IPS DF 6.9 (cell line): ENCODE results near the gene PKP3.
"Not testable (repeated sequence)": the region's sequence is repeated elsewhere in the genome, so short reads cannot be mapped to it uniquely, and the experiment has no call there.

Experiments
- DNase-seq: peaks from one replicate; pipeline ENCODE4 v3.0.0-alpha.2; 2013; ENCODE audit warnings: low read depth, low spot score
- H3K27ac ChIP-seq: one replicate; pipeline ENCODE4 v1.5.1; 2013; ENCODE audit warnings: low read length, control low read depth
- H3K27me3 ChIP-seq: 2 replicates; pipeline ENCODE4 v1.6.1; 2013; ENCODE audit warnings: mild to moderate bottlenecking, low read length; ENCODE audit not compliant: control insufficient read depth, insufficient read depth
- H3K36me3 ChIP-seq: 2 replicates; pipeline ENCODE4 v1.6.1; 2013; ENCODE audit warnings: low read length; ENCODE audit not compliant: control insufficient read depth, insufficient read depth
- H3K4me1 ChIP-seq: 2 replicates; pipeline ENCODE4 v1.6.1; 2013; ENCODE audit warnings: low read length; ENCODE audit not compliant: control insufficient read depth, insufficient read depth
- H3K4me3 ChIP-seq: 2 replicates; pipeline ENCODE4 v1.5.1; 2013; ENCODE audit warnings: mild to moderate bottlenecking, low read length
- H3K9me3 ChIP-seq: 2 replicates; pipeline ENCODE4 v1.6.1; 2013; ENCODE audit warnings: low read length, inconsistent platforms; ENCODE audit not compliant: control insufficient read depth, insufficient read depth
- WGBS: extraction: QIAGEN DNeasy Blood & Tissue Kit; methylation state at CpG from one replicate; pipeline ENCODE4 v1.1.7; 2013; ENCODE audit warnings: mixed read lengths, missing lambda C conversion rate; ENCODE audit not compliant: insufficient read length, insufficient coverage; 5-methylcytosine and 5-hydroxymethylcytosine counted together

PKP3 gene

DNA sequence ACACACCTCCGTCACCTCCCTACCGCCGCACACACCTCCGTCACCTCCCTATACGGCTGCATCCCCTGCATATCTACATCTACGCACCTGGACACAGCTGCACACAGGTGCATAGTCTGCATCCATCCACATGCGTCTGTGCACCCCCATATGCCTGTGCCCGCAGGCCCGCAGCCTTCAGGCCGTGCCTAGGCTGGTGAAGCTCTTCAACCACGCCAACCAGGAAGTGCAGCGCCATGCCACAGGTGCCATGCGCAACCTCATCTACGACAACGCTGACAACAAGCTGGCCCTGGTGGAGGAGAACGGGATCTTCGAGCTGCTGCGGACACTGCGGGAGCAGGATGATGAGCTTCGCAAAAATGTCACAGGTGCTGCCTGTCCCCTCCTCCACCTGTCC, 4.8 kb downstream of the PKP3 start:
- 100% methylated on average over 3 of the region's 20 CpGs for WGBS

DNA sequence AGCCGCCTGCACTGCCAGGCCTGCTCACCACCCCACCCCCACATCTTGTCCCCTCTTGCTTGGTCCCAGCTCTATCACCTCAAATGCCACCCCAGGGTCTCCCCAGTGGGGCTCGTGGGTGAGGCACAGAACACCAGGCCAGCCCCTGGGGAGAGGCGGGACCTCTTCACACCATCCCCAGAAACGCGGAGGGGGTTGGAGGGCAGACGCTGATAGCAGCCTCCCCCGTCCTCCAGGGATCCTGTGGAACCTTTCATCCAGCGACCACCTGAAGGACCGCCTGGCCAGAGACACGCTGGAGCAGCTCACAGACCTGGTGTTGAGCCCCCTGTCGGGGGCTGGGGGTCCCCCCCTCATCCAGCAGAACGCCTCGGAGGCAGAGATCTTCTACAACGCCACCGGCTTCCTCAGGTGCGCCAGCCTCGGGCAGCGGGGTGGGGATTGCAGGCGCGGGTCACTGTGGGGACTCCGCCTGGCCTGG, 5.8 kb downstream of the PKP3 start:
- Histone ChIP-seq H3K4me3 (no peak overlapping the region), H3K36me3 (peaks cover 20% of the 10 kb centered on the region), H3K9me3 (no peaks in the 10 kb centered on the region), H3K27me3 (no peaks in the 10 kb centered on the region), H3K4me1 (peaks cover 1% of the 10 kb centered on the region; the same call in 1 of the 2 replicates), H3K27ac (no peak overlapping the region)
- no CpG with 5 or more reads among the region's 21 CpGs for WGBS
- no peak for DNase-seq

More for the DNA sequence above, 4.8 kb downstream of the PKP3 start:
- Histone ChIP-seq H3K9me3 (no peaks in the 10 kb centered on the region), H3K27ac (no peak overlapping the region), H3K4me1 (peaks cover 2% of the 10 kb centered on the region; the same call in 1 of the 2 replicates), H3K27me3 (no peaks in the 10 kb centered on the region), H3K36me3 (peaks cover 13% of the 10 kb centered on the region), H3K4me3 (no peak overlapping the region)
- DNase-seq: no peak

DNA sequence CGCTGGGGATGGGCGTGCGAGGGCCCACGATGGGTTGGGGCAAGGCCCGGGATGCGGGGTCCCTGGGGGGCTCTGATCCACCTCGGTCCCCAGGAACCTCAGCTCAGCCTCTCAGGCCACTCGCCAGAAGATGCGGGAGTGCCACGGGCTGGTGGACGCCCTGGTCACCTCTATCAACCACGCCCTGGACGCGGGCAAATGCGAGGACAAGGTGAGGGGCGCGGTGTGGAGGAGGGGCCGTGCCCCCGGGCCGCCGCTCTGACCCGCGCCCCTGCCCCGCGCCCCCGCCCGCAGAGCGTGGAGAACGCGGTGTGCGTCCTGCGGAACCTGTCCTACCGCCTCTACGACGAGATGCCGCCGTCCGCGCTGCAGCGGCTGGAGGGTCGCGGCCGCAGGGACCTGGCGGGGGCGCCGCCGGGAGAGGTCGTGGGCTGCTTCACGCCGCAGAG, 6.3 kb downstream of the PKP3 start:
- DNase-seq: no peak
- no peaks in the 10 kb centered on the region for H3K27me3 ChIP-seq
- no peak overlapping the region for H3K27ac ChIP-seq
- no CpG with 5 or more reads among the region's 50 CpGs for WGBS
- no peaks in the 10 kb centered on the region for H3K9me3 ChIP-seq
- H3K4me3 ChIP-seq: no peak overlapping the region
- H3K4me1 ChIP-seq: peaks cover 1% of the 10 kb centered on the region; the same call in 1 of the 2 replicates
- peaks cover 23% of the 10 kb centered on the region for H3K36me3 ChIP-seq

DNA sequence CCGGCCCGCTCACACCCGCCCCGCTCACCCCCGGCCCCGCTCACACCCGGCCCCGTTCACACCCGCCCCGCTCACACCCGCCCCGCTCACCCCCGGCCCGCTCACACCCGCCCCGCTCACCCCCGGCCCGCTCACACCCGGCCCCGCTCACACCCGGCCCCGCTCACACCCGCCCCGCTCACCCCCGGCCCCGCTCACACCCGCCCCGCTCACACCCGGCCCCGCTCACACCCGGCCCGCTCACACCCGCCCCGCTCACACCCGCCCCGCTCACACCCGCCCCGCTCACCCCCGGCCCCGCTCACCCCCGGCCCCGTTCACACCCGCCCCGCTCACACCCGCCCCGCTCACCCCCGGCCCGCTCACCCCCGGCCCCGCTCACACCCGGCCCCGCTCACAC, 7.2 kb downstream of the PKP3 start:
- H3K4me1 ChIP-seq, H3K4me3 ChIP-seq, H3K27ac ChIP-seq, H3K9me3 ChIP-seq, DNase-seq, H3K27me3 ChIP-seq: not testable (repeated sequence)
- H3K36me3 ChIP-seq: peaks cover 23% of the 10 kb centered on the region
- WGBS: no CpG with 5 or more reads among the region's 52 CpGs

DNA sequence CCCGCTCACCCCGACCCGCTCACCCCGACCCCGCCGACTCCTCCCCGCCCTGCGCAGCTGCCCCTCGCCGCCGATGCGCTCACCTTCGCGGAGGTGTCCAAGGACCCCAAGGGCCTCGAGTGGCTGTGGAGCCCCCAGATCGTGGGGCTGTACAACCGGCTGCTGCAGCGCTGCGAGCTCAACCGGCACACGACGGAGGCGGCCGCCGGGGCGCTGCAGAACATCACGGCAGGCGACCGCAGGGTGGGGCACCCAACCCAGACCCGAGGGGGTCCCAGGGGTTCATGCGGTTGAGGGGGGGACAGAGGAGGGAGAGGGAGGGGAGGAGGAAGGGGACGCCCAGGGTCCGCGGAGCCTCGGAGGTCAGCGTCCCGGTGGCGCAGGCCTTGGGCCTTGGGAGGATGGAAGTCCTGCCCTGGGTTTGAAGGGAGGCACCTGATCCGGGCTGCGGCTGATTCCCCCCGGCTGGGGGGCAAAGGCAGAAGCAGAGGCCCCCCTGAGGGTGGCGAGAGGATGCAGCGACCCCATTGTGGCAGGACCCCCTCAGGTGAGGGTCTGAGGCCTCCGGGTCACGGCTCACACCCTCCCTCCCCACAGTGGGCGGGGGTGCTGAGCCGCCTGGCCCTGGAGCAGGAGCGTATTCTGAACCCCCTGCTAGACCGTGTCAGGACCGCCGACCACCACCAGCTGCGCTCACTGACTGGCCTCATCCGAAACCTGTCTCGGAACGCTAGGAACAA, 9.2 kb downstream of the PKP3 start:
- Histone ChIP-seq H3K9me3 (no peaks in the 10 kb centered on the region), H3K27me3 (no peaks in the 10 kb centered on the region), H3K4me3 (no peak overlapping the region), H3K27ac (no peak overlapping the region), H3K4me1 (peaks cover 6% of the 10 kb centered on the region), H3K36me3 (peaks cover 20% of the 10 kb centered on the region; the same call in 1 of the 2 replicates)
- DNase-seq: no peak
- WGBS: no CpG with 5 or more reads among the region's 55 CpGs

DNA sequence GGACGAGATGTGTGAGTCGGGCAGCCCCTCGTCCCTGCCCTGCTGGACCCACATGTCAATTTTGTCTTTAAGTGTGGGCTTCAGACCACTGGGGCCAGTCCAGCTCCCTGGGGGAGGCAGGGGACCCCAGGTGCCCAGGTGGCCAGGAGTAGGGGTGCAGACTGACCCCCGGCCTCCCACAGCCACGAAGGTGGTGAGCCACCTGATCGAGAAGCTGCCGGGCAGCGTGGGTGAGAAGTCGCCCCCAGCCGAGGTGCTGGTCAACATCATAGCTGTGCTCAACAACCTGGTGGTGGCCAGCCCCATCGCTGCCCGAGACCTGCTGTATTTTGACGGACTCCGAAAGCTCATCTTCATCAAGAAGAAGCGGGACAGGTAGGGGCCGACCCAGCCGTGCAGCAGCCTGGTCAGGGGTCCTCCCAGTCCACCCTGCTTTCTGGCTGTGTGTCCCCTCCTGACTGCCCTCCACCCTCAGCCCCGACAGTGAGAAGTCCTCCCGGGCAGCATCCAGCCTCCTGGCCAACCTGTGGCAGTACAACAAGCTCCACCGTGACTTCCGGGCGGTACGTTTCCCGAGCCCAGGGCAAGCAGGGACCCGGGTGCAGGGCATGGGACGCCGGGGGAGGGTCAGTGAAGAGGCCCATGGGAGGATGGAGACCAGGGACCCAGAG, 9.9 kb downstream of the PKP3 start:
- H3K27ac ChIP-seq: no peak overlapping the region
- no CpG with 5 or more reads among the region's 27 CpGs for WGBS
- no peak for DNase-seq

DNA sequence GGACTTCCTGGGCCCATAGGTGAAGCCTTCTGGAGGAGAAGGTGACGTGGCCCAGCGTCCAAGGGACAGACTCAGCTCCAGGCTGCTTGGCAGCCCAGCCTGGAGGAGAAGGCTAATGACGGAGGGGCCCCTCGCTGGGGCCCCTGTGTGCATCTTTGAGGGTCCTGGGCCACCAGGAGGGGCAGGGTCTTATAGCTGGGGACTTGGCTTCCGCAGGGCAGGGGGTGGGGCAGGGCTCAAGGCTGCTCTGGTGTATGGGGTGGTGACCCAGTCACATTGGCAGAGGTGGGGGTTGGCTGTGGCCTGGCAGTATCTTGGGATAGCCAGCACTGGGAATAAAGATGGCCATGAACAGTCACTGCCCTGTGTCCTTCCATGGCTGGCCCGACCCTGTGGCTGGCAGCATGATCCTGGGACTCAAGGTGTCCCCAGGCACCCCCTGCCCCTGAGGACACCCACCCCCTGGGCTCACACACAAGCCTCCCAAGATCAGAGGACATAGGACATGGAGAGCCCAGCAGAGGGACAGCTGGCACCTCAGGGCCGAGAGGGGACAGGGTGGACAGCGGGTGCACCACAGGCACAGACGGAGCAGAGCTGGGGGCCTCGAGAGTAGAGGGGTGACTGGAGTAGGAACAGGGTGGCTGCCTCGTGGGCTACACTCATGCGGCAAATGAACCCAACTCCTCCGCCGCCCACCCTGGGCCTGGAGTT, 10.7 kb downstream of the PKP3 start:
- Histone ChIP-seq H3K27me3 (no peaks in the 10 kb centered on the region), H3K9me3 (no peaks in the 10 kb centered on the region), H3K27ac (no peak overlapping the region), H3K4me3 (no peak overlapping the region), H3K4me1 (peaks cover 6% of the 10 kb centered on the region), H3K36me3 (peaks cover 16% of the 10 kb centered on the region; the same call in 1 of the 2 replicates)
- WGBS: no CpG with 5 or more reads among the region's 14 CpGs
- no peak for DNase-seq

More for the DNA sequence above, 9.9 kb downstream of the PKP3 start:
- no peaks in the 10 kb centered on the region for H3K9me3 ChIP-seq
- H3K4me1 ChIP-seq: peaks cover 6% of the 10 kb centered on the region
- H3K36me3 ChIP-seq: peaks cover 17% of the 10 kb centered on the region; the same call in 1 of the 2 replicates
- no peak overlapping the region for H3K4me3 ChIP-seq
- no peaks in the 10 kb centered on the region for H3K27me3 ChIP-seq

DNA sequence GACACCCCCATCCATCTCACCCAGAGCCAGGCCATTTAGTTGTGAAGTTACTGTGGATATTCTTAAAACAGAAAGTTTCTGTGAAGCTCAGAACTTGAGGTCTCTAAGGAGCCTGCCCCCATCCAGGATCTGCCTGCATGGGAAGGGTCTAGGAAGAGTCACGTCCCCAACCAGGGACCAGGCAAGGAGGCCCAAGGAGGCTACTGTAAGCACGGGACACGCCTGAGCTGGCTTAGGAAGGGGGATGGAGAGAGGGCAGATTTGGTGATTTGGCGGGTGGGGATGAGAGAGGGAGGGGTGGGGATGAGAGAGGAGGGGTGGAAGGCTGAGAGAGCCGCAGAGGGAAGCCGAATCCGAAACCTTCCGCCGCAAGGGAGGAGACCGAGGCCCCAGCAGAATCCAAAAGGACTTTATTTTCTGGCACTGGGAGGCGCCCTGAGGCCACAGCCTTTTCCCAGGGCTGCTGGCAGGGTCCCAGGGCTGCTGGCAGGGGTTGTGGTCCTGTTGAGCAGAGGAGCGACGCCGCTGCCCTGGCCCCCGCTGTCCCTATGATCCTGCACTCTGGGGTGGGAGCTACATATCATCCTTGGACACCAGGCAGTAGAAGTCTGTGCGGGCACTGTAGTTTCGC, 11.4 kb downstream of the PKP3 start:
- WGBS: no CpG with 5 or more reads among the region's 17 CpGs
- H3K4me1 ChIP-seq: peaks cover 4% of the 10 kb centered on the region
- H3K27ac ChIP-seq: no peak overlapping the region
- no peaks in the 10 kb centered on the region for H3K9me3 ChIP-seq
- no peak overlapping the region for H3K4me3 ChIP-seq
- H3K27me3 ChIP-seq: no peaks in the 10 kb centered on the region
- DNase-seq: no peak
- peaks cover 13% of the 10 kb centered on the region; the same call in 1 of the 2 replicates for H3K36me3 ChIP-seq

DNA sequence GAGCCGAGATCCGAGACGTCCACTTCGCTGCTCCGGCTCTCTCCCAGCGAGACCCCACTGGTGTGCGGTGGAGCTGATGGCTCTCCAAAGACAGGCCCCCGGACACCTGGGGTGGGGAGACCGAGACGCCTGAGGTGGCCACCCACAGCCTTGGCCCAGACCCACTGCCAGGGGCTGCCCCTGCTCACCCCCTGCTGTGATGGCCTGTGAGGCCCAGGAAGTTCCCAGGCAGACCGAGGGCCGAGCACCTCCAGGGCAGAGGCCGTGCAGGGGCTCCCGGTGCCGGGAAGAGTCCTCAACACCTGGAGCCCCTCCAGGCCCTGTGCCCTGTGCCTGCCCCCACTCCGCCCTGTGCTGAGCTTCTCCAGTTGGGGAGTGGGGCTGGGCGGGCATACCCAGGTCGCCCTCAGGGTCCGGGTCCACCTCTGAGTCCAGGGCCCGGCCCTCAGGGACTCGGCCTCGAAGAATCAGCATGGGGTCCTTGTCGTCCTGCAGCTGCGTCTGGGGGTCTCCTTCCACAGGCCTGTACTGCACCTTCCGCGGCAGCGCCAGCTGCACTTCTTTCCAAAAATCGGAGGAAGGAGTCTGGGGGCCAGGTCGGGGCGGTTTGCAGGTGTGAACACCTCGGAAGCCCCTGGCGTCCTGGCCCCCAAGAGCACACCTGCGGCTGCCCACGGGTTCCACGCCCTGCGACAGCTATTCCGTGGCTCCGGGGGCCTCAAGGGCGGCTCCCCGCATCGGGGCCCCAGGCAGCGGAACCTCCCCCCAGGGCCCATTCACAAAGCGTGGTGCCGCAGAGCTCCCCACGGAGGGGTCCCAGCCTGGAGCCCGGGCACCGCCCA, 12.2 kb downstream of the PKP3 start:
- H3K4me3 ChIP-seq: peak overlapping the region; percentile 32; the same call in 1 of the 2 replicates
- H3K27me3 ChIP-seq: no peaks in the 10 kb centered on the region
- peaks cover 4% of the 10 kb centered on the region for H3K4me1 ChIP-seq
- H3K27ac ChIP-seq: no peak overlapping the region
- peaks cover 13% of the 10 kb centered on the region; the same call in 1 of the 2 replicates for H3K36me3 ChIP-seq
- no peak for DNase-seq
- no peaks in the 10 kb centered on the region for H3K9me3 ChIP-seq
- no CpG with 5 or more reads among the region's 47 CpGs for WGBS
